H1 (cell line): ENCODE results near the gene MMP1. TPM values are rescaled to one million over a fixed set of nuclear protein-coding genes. Genes with fewer than 3 reads are reported as not detected.

ENCODE experiments used
- CTCF ChIA-PET: fragments of 300-600 bp; sonication (Branson Sonifier 250); formaldehyde crosslinking; loops from one replicate; lab custom pipeline; 2021; ENCODE audit not compliant: partially characterized antibody; lab: Charles Lee
- POLR2A ChIA-PET: fragments of 300-600 bp; sonication (Branson Sonifier 250); formaldehyde crosslinking; loops from one replicate; lab custom pipeline; 2021; ENCODE audit warnings: inconsistent platforms; ENCODE audit not compliant: partially characterized antibody; lab: Charles Lee
- DNase-seq, 2 experiments: peaks; one replicate each; pipeline versions ENCODE4 v3.0.0 to v3.0.0-alpha.2; 2010 to 2022; ENCODE audit warnings: low spot score in 2 of 2, low read depth in 1 of 2, mixed read lengths in 1 of 2
- FAIRE-seq: peaks from 2 replicates; lab custom pipeline; 2011; peaks lifted over from hg19 to GRCh38; lab: Jason Lieb, UNC
- H2AFZ ChIP-seq: 2 replicates; pipeline ENCODE4 v1.8.1; 2012; ENCODE audit warnings: low read length, inconsistent platforms
- H2AK5ac ChIP-seq: 2 replicates; pipeline ENCODE4 v1.6.1; 2013; ENCODE audit warnings: low read depth, low read length
- H2BK120ac ChIP-seq: replicated peaks from 2 replicates; pipeline ENCODE3; 2013; ENCODE audit warnings: low read depth, low read length, inconsistent platforms
- H2BK12ac ChIP-seq: 2 replicates; pipeline ENCODE4 v1.6.1; 2013; ENCODE audit warnings: low read depth, low read length
- H2BK15ac ChIP-seq: 2 replicates; pipeline ENCODE4 v1.6.1; 2013; ENCODE audit warnings: low read length
- H2BK20ac ChIP-seq: 2 replicates; pipeline ENCODE4 v1.6.1; 2013; ENCODE audit warnings: low read length
- H2BK5ac ChIP-seq: 2 replicates; pipeline ENCODE4 v1.6.1; 2013; ENCODE audit warnings: low read depth, low read length
- H3K14ac ChIP-seq: 2 replicates; pipeline ENCODE4 v1.6.1; 2013; ENCODE audit warnings: inconsistent platforms; ENCODE audit not compliant: insufficient read length
- H3K18ac ChIP-seq: 2 replicates; pipeline ENCODE4 v1.6.1; 2013; ENCODE audit warnings: low read length; ENCODE audit errors: extremely low read depth
- H3K23ac ChIP-seq: 2 replicates; pipeline ENCODE4 v1.6.1; 2013; ENCODE audit warnings: inconsistent platforms; ENCODE audit not compliant: insufficient read length
- H3K23me2 ChIP-seq: 2 replicates; pipeline ENCODE4 v1.6.1; 2013; ENCODE audit warnings: low read depth, low read length
- H3K27ac ChIP-seq: 2 replicates; pipeline ENCODE4 v1.6.1; 2011; ENCODE audit warnings: low read depth, low read length, inconsistent platforms
- H3K27me3 ChIP-seq, 4 experiments: replicated peaks in 1 of 4; 1 replicate in 1 of 4; 2 replicates in 3 of 4; pipeline versions ENCODE4 v1.6.1 to v1.8.1; 2011 to 2013; ENCODE audit warnings: low read length in 3 of 4, mild to moderate bottlenecking in 3 of 4, inconsistent platforms in 2 of 4, mixed read lengths in 2 of 4, moderate library complexity in 1 of 4; ENCODE audit not compliant: control insufficient read depth in 3 of 4, insufficient read depth in 3 of 4; ENCODE audit errors: extremely low read depth in 1 of 4
- H3K36me3 ChIP-seq, 4 experiments: 2 replicates each; pipeline versions ENCODE4 v1.6.1 to v1.8.1; 2011 to 2013; ENCODE audit warnings: mild to moderate bottlenecking in 4 of 4, low read length in 3 of 4, moderate library complexity in 2 of 4, control low read depth in 1 of 4, inconsistent platforms in 1 of 4; ENCODE audit not compliant: insufficient read depth in 4 of 4, control insufficient read depth in 2 of 4
- H3K4ac ChIP-seq: replicated peaks from 2 replicates; pipeline ENCODE3; 2013; ENCODE audit warnings: low read length, low read depth, mixed read lengths, inconsistent platforms; ENCODE audit not compliant: insufficient read length
- H3K4me1 ChIP-seq, 4 experiments: replicated peaks in 1 of 4; 1 replicate in 1 of 4; 2 replicates in 3 of 4; pipeline versions ENCODE4 v1.6.1 to v1.8.1; 2011 to 2013; ENCODE audit warnings: low read length in 3 of 4, inconsistent platforms in 2 of 4, mixed read lengths in 1 of 4; ENCODE audit not compliant: insufficient read depth in 4 of 4, control insufficient read depth in 3 of 4
- H3K4me2 ChIP-seq, 2 experiments: 2 replicates each; pipeline versions ENCODE4 v1.6.1 to v1.8.1; 2011 to 2013; ENCODE audit warnings: low read depth in 2 of 2, low read length in 2 of 2, control low read depth in 1 of 2, inconsistent platforms in 1 of 2, mild to moderate bottlenecking in 1 of 2; ENCODE audit not compliant: insufficient read depth in 1 of 2
- H3K4me3 ChIP-seq, 4 experiments: fragments of 200-600, 300-600 bp in 1 of 4; sonication (generic), shearing (Covaris generic), sonication (Bioruptor Twin) in 1 of 4; 2 replicates each; pipeline versions ENCODE4 v1.5.1 to v1.8.1; 2011 to 2016; ENCODE audit warnings: low read length in 4 of 4, low read depth in 3 of 4, control low read depth in 2 of 4, inconsistent platforms in 2 of 4, mild to moderate bottlenecking in 2 of 4, mixed read lengths in 1 of 4, moderate library complexity in 1 of 4; ENCODE audit not compliant: insufficient read depth in 2 of 4; ENCODE audit errors: extremely low read depth in 1 of 4
- H3K56ac ChIP-seq: replicated peaks from 2 replicates; pipeline ENCODE3; 2013; ENCODE audit warnings: low read depth, mild to moderate bottlenecking, mixed read lengths, low read length, inconsistent platforms; ENCODE audit not compliant: insufficient read length
- H3K79me1 ChIP-seq: 2 replicates; pipeline ENCODE4 v1.6.1; 2013; ENCODE audit warnings: low read depth, low read length, control low read depth
- H3K79me2 ChIP-seq, 2 experiments: 2 replicates each; pipeline versions ENCODE4 v1.6.1 to v1.8.1; 2012 to 2013; ENCODE audit warnings: low read length in 2 of 2, mild to moderate bottlenecking in 2 of 2, inconsistent platforms in 1 of 2; ENCODE audit not compliant: insufficient read depth in 2 of 2, control insufficient read depth in 1 of 2
- H3K9ac ChIP-seq, 4 experiments: replicated peaks in 1 of 4; 1 replicate in 1 of 4; 2 replicates in 3 of 4; pipeline versions ENCODE4 v1.6.1 to v1.8.1; 2011 to 2013; ENCODE audit warnings: low read depth in 3 of 4, low read length in 3 of 4, control low read depth in 2 of 4, mild to moderate bottlenecking in 2 of 4, moderate library complexity in 2 of 4, inconsistent platforms in 1 of 4; ENCODE audit errors: extremely low read depth in 1 of 4
- H3K9me3 ChIP-seq, 2 experiments: 2 replicates each; pipeline versions ENCODE4 v1.6.1 to v1.8.1; 2012 to 2013; ENCODE audit warnings: mild to moderate bottlenecking in 2 of 2, moderate library complexity in 2 of 2, control low read depth in 1 of 2, inconsistent platforms in 1 of 2, low read depth in 1 of 2, low read length in 1 of 2, mixed read lengths in 1 of 2; ENCODE audit not compliant: insufficient read depth in 2 of 2
- H4K20me1 ChIP-seq, 2 experiments: replicated peaks in 1 of 2; 2 replicates each; pipeline versions ENCODE3 to v1.8.1; 2011 to 2013; ENCODE audit warnings: inconsistent platforms in 2 of 2, low read length in 2 of 2, mild to moderate bottlenecking in 1 of 2; ENCODE audit not compliant: insufficient read depth in 2 of 2, control insufficient read depth in 1 of 2
- H4K5ac ChIP-seq: 2 replicates; pipeline ENCODE4 v1.6.1; 2013; ENCODE audit warnings: low read length, low read depth, mixed read lengths, inconsistent platforms; ENCODE audit not compliant: insufficient read length
- H4K8ac ChIP-seq: 2 replicates; pipeline ENCODE4 v1.8.0; 2013; ENCODE audit warnings: mild to moderate bottlenecking, moderate library complexity, low read length, inconsistent platforms; ENCODE audit not compliant: insufficient read depth; ENCODE audit errors: extremely low read depth
- H4K91ac ChIP-seq: replicated peaks from 2 replicates; pipeline ENCODE3; 2013; ENCODE audit warnings: low read length, mixed read lengths, inconsistent platforms; ENCODE audit not compliant: insufficient read length
- WGBS, 2 experiments: shearing (Covaris generic) in 1 of 2; methylation state at CpG; one replicate each; pipeline versions ENCODE4 v1.1.6 to v1.1.7; 2013 to 2015; ENCODE audit warnings: low lambda C conversion rate in 2 of 2, mixed read lengths in 2 of 2, inconsistent platforms in 1 of 2, low coverage in 1 of 2, missing lambda C conversion rate in 1 of 2; ENCODE audit not compliant: insufficient replicate concordance in 2 of 2, insufficient coverage in 1 of 2, insufficient read length in 1 of 2; ENCODE audit errors: extremely low coverage in 1 of 2, missing lambda C conversion rate in 1 of 2; 5-methylcytosine and 5-hydroxymethylcytosine counted together
- polyA plus RNA-seq, 7 experiments: library from polyadenylated mRNA; depleted of rRNA in 3 of 7; stranded (reverse) in 5 of 7; unstranded in 2 of 7; fragments of >200 nt in 5 of 7; fragments of 200-250 nt in 2 of 7; gene quantifications; 1 replicate in 5 of 7; 2 replicates in 1 of 7; 4 replicates in 1 of 7; pipeline versions ENCODE4 v1.2.1 to v1.2.3, GENCODE V29; 2011 to 2013; ENCODE audit warnings: missing spikeins in 2 of 7, mixed read lengths in 2 of 7
- total RNA-seq: library from RNA; stranded (reverse); fragmentation: NEBNext Ultra II Directional; extraction: Animal tissue kit (Norgen Biotek cat#: 25700); gene quantifications from 2 replicates; pipeline ENCODE4 v1.2.1, GENCODE V29; 2021

The MMP1 gene
- total and polyA plus RNA-seq, 2 of the 8 experiments (the other 6 are each of a cell fraction or from before 2014, with no cell fraction given) = not detected

DNA sequence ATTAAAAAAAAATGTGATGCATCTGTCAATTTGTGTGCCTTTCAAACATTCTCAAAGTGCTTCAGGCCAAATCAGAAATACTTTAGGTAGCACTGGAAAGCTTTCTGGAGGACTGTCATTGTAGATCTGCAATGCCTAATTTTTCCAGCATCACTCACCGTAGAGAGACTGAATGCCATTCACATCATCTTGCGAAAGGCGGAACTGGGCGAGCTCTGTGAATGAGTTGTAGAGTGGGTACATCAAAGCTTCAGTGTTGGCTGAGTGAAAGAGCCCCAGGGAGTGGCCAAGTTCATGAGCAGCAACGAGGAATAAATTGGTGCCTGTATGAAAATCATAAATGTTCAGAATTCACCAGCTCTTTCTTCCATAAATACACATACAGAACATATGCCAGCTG is 21.5 kb downstream of the MMP1 start:
- no peaks in the 10 kb centered on the region for H3K9me3 ChIP-seq
- H4K91ac ChIP-seq = no peak overlapping the region
- FAIRE-seq (no peak), DNase-seq (no peak)
- H4K8ac ChIP-seq = no peak overlapping the region
- 98% methylated on average over 5 of the region's 5 CpGs; no CpG with 5 or more reads in 1 of the 2 experiments for WGBS, 2 experiments
- no peak overlapping the region for H3K4me3 ChIP-seq
- no peak overlapping the region for H2BK15ac ChIP-seq
- H3K4me2 ChIP-seq = no peak overlapping the region
- no peak overlapping the region for H3K27ac ChIP-seq
- no peaks in the 10 kb centered on the region for H4K20me1 ChIP-seq
- H2BK20ac ChIP-seq = no peak overlapping the region
- ChIA-PET CTCF (interaction anchor here (0.6 to 1.1 kb wide), 3 partner anchors 9 to 122 kb away, joined by 3 to 4 read pairs (median 4); no protein-coding TSS in a partner anchor), POLR2A (no interaction called here)
- no peaks in the 10 kb centered on the region for H3K27me3 ChIP-seq
- no peak overlapping the region for H3K9ac ChIP-seq
- H4K5ac ChIP-seq = no peak overlapping the region
- H3K23me2 ChIP-seq = no peaks in the 10 kb centered on the region
- H3K56ac ChIP-seq = no peak overlapping the region
- no peak overlapping the region for H2AK5ac ChIP-seq
- no peaks in the 10 kb centered on the region for H3K79me2 ChIP-seq
- no peak overlapping the region for H3K4ac ChIP-seq
- no peak overlapping the region for H2AFZ ChIP-seq
- no peaks in the 10 kb centered on the region for H3K79me1 ChIP-seq
- peaks cover 0 to 3% (median under 1%) of the 10 kb centered on the region in 4 experiments; a peak in 2 of 7 replicates for H3K4me1 ChIP-seq
- H3K36me3 ChIP-seq = no peaks in the 10 kb centered on the region
- H2BK5ac ChIP-seq = no peak overlapping the region
- no peak overlapping the region for H2BK12ac ChIP-seq
- no peak overlapping the region for H3K23ac ChIP-seq
- H3K18ac ChIP-seq = no peak overlapping the region
- no peak overlapping the region for H3K14ac ChIP-seq
- H2BK120ac ChIP-seq = no peak overlapping the region
